Vagina (tissue), 2 donors: ENCODE data around the gene KIAA1191.

ENCODE experiments used
- CTCF ChIP-seq, 3 experiments: fragments of 450-650 bp in 2 of 3; fragments of 200-600 bp in 1 of 3; sonication (generic) in 1 of 3; IDR thresholded peaks; one replicate each; pipeline ENCODE4 v1.5.1; 2017 to 2019; ENCODE audit warnings: antibody characterized with exemption in 3 of 3, mild to moderate bottlenecking in 2 of 3, moderate library complexity in 2 of 3
- POLR2A ChIP-seq, 2 donors: fragments of 450-650 bp; IDR thresholded peaks; one replicate each; pipeline ENCODE4 v1.6.1; 2017; ENCODE audit warnings: antibody characterized with exemption in 2 of 2, mild to moderate bottlenecking in 2 of 2, moderate library complexity in 2 of 2

GRCh38 chr5:176368726-176369125 is 7.2 kb upstream of the KIAA1191 start:
- TF ChIP-seq CTCF (IDR thresholded peaks at IDR 0.05), result no peak
- TF ChIP-seq POLR2A (IDR thresholded peaks at IDR 0.05), result no peak
